ENCODE results near the gene TCP11L2.

Gene TCP11L2

DNA sequence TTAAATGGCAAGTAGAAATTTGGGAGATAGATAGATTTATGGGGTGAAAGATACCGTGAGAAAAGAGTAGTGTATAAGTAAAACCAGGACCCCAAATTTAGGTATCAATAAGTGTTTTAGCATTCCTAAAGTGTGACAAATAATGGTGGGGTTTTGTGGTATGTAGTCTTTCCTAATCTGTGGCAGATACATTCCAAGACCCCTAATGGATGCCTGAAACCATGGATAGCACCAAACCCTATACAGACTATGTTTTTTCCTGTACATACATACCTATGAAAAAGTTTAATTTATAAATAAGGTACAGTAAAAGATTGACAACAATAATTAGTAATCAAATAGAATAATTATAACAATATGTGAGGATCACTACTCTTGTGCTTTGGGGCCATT, 14.4 kb upstream of the TCP11L2 start:
- Histone ChIP-seq H3K79me2 (ENCODE audit: low read length) (no peaks in the 10 kb centered on the region), H3K9ac (ENCODE audit: low read length) (no peak overlapping the region), H3K4me1 (ENCODE audit: low read length) (peaks cover 6% of the 10 kb centered on the region), H3K36me3 (replicated peaks; ENCODE audit: low read depth, low read length) (no peaks in the 10 kb centered on the region), H3K27me3 (ENCODE audit: low read depth, low read length) (peaks cover 48% of the 10 kb centered on the region), H3K4me3 (ENCODE audit: low read length) (no peak overlapping the region), H3K4me2 (ENCODE audit: low read length) (no peak overlapping the region), H3K9me3 (ENCODE audit: insufficient read depth, low read length) (no peaks in the 10 kb centered on the region), H3K27ac (ENCODE audit: low read length) (no peak overlapping the region), H2AFZ (ENCODE audit: low read depth, low read length) (no peak overlapping the region), H4K20me1 (ENCODE audit: insufficient read depth, low read length) (no peaks in the 10 kb centered on the region)
- TF ChIP-seq, protein P1, sequence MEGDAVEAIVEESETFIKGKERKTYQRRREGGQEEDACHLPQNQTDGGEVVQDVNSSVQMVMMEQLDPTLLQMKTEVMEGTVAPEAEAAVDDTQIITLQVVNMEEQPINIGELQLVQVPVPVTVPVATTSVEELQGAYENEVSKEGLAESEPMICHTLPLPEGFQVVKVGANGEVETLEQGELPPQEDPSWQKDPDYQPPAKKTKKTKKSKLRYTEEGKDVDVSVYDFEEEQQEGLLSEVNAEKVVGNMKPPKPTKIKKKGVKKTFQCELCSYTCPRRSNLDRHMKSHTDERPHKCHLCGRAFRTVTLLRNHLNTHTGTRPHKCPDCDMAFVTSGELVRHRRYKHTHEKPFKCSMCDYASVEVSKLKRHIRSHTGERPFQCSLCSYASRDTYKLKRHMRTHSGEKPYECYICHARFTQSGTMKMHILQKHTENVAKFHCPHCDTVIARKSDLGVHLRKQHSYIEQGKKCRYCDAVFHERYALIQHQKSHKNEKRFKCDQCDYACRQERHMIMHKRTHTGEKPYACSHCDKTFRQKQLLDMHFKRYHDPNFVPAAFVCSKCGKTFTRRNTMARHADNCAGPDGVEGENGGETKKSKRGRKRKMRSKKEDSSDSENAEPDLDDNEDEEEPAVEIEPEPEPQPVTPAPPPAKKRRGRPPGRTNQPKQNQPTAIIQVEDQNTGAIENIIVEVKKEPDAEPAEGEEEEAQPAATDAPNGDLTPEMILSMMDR (IDR thresholded peaks at IDR 0.05; ENCODE audit: low read depth, low read length) = no peak
- no peak for TF ChIP-seq EZH2phosphoT487 (IDR thresholded peaks at IDR 0.05; ENCODE audit: low read depth)

- Histone ChIP-seq H3K27me3 (ENCODE audit: low read depth, low read length) (peaks cover 53% of the 10 kb centered on the region), H3K36me3 (replicated peaks; ENCODE audit: low read depth, low read length) (no peaks in the 10 kb centered on the region), H3K9ac (ENCODE audit: low read length) (no peak overlapping the region), H3K4me2 (ENCODE audit: low read length) (no peak overlapping the region), H3K4me1 (ENCODE audit: low read length) (peaks cover 6% of the 10 kb centered on the region), H3K4me3 (ENCODE audit: low read length) (no peak overlapping the region), H3K27ac (ENCODE audit: low read length) (no peak overlapping the region), H2AFZ (ENCODE audit: low read depth, low read length) (no peak overlapping the region), H3K79me2 (ENCODE audit: low read length) (no peaks in the 10 kb centered on the region), H3K9me3 (ENCODE audit: insufficient read depth, low read length) (no peaks in the 10 kb centered on the region), H4K20me1 (ENCODE audit: insufficient read depth, low read length) (no peaks in the 10 kb centered on the region)
- no peak for TF ChIP-seq EZH2phosphoT487 (IDR thresholded peaks at IDR 0.05; ENCODE audit: low read depth)
- TF ChIP-seq, protein P1 (IDR thresholded peaks at IDR 0.05; ENCODE audit: low read depth, low read length) = no peak
These were observed 13.9 kb upstream of the TCP11L2 start for GRCh38 chr12:106288494-106289195.

- H3K79me2 ChIP-seq (ENCODE audit: low read length) = no peaks in the 10 kb centered on the region
- no peaks in the 10 kb centered on the region for H3K36me3 ChIP-seq (replicated peaks; ENCODE audit: low read depth, low read length)
- H3K27ac ChIP-seq (ENCODE audit: low read length) = no peak overlapping the region
- H3K4me1 ChIP-seq (ENCODE audit: low read length) = peaks cover 6% of the 10 kb centered on the region
- peaks cover 47% of the 10 kb centered on the region for H3K27me3 ChIP-seq (ENCODE audit: low read depth, low read length)
- no peak for TF ChIP-seq EZH2phosphoT487 (IDR thresholded peaks at IDR 0.05; ENCODE audit: low read depth)
- TF ChIP-seq, protein P1 (IDR thresholded peaks at IDR 0.05; ENCODE audit: low read depth, low read length) = no peak
- H3K4me3 ChIP-seq (ENCODE audit: low read length) = no peak overlapping the region
- no peak overlapping the region for H3K4me2 ChIP-seq (ENCODE audit: low read length)
- no peak overlapping the region for H2AFZ ChIP-seq (ENCODE audit: low read depth, low read length)
- no peaks in the 10 kb centered on the region for H3K9me3 ChIP-seq (ENCODE audit: insufficient read depth, low read length)
- H3K9ac ChIP-seq (ENCODE audit: low read length) = no peak overlapping the region
- H4K20me1 ChIP-seq (ENCODE audit: insufficient read depth, low read length) = no peaks in the 10 kb centered on the region
These were observed 13.3 kb upstream of the TCP11L2 start for GRCh38 chr12:106289196-106289681.

DNA sequence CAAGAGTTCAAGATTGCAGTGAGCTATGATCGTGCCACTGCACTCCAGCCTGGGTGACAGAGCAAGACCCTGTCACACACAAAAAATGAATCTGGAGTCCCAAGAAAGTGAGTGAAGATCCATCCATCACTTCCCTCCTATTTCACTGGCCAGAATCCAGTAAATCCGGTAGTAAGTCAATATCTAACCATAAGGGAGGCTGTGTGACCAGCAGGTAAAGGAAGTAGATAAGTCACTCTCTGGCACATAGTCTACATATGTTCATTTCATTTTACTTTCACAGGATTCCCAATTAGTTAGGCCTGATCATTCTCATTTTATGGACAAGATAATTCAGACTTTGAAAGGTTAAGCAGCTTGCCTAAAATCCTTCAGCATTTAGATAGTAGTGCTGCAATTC, 11.9 kb upstream of the TCP11L2 start:
- peaks cover 6% of the 10 kb centered on the region for H3K4me1 ChIP-seq (ENCODE audit: low read length)
- H4K20me1 ChIP-seq (ENCODE audit: insufficient read depth, low read length) = no peaks in the 10 kb centered on the region
- no peaks in the 10 kb centered on the region for H3K36me3 ChIP-seq (replicated peaks; ENCODE audit: low read depth, low read length)
- H3K9ac ChIP-seq (ENCODE audit: low read length) = no peak overlapping the region
- no peak overlapping the region for H3K4me3 ChIP-seq (ENCODE audit: low read length)
- no peaks in the 10 kb centered on the region for H3K79me2 ChIP-seq (ENCODE audit: low read length)
- no peaks in the 10 kb centered on the region for H3K9me3 ChIP-seq (ENCODE audit: insufficient read depth, low read length)
- TF ChIP-seq, protein P1 (IDR thresholded peaks at IDR 0.05; ENCODE audit: low read depth, low read length) = no peak
- TF ChIP-seq EZH2phosphoT487 (IDR thresholded peaks at IDR 0.05; ENCODE audit: low read depth) = no peak
- H3K27ac ChIP-seq (ENCODE audit: low read length) = no peak overlapping the region
- H3K27me3 ChIP-seq (ENCODE audit: low read depth, low read length) = peaks cover 40% of the 10 kb centered on the region
- no peak overlapping the region for H2AFZ ChIP-seq (ENCODE audit: low read depth, low read length)
- no peak overlapping the region for H3K4me2 ChIP-seq (ENCODE audit: low read length)
